HL-60/S4 treated with phorbol 12-myristate 13-acetate at 8.2 ng/mL for 4 days and 3 days (cell line): ENCODE data around the gene NLRC3.

Source experiments
- in situ Hi-C: fragments of 300-500 bp; cut with MboI; formaldehyde crosslinking; loops from 2 replicates; pipeline ENCODE4 v1.15.0; 2022; ENCODE audit warnings: low sequenced_read_pairs

NLRC3 gene

DNA sequence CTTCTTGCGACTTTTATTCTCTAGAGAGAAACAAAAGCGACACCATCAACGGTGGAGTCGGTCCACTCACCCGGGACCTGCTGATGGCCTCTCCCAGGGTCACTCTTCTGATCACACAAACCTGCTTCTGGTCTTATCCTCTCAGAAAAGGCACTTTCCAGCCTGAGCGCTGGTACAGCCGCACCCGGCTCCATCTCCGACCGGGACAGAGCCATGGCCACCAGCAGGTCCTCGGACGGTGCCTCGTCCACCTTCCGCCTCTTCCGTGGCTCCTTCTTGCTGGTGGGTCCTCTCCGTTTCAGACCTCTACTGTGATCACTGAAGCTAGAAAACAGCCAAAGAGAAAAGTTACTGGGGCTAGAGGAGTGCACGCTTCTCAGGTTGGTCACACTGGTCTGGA lies 20.5 kb upstream of the NLRC3 start:
- in situ Hi-C loops: no loop called here

DNA sequence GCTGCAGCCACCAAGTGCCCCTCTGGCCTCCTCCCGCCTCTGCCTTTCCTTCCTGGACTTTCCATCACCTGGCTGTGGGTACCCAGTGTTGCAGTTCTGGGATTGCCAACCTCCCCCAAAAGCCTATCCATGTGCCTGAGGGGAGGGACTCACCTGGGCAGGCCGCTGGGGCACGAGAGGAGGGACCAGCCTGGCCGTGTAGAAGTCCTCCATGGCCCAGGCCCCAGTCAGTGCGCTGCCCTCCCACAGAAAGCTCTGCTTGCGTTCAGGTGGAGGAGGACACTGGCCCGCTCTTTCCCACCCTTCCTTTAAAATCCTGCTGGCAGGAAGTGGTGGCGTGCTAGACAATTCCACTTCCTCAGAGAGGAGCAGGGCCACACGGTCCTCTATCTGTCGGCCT lies 20.0 kb upstream of the NLRC3 start:
- in situ Hi-C loops: no loop called here

DNA sequence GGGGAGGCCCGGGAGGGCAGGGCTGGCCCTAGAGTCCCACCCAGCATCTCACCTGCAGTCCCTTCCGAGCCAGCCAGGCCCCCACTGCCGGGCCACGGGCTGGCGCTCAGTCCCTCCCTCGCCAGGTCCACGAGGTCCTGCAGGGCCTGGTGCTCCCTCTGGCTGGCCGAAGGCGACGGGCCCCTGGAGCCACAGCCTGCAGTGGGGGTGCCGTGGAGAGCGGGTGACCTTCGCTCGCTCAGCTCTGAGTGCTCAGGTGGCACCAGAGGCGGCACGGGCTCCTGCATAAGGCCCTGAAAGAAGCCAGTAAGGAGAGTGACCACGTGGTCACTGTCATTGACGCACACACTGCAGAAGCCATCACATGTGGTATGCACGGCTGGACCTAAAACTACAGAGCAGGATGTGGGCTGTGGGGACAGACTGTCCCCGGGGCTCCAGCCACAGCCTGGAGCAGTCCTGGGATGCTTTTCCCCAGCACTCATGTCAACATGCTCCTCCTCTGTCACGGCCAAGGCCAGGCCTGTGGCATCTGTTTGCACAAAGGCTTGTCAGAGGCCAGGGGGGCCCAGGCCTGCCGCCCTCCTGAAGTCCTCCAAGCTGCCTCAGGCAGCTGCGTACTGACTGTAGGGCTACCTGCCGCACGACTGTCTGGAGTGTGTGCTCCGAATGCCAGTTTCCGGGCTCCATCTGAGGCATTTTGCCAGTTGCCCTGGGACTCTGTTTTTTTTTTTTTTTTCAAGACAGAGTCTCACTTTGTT lies 19.1 kb upstream of the NLRC3 start:
- in situ Hi-C loops: no loop called here

DNA sequence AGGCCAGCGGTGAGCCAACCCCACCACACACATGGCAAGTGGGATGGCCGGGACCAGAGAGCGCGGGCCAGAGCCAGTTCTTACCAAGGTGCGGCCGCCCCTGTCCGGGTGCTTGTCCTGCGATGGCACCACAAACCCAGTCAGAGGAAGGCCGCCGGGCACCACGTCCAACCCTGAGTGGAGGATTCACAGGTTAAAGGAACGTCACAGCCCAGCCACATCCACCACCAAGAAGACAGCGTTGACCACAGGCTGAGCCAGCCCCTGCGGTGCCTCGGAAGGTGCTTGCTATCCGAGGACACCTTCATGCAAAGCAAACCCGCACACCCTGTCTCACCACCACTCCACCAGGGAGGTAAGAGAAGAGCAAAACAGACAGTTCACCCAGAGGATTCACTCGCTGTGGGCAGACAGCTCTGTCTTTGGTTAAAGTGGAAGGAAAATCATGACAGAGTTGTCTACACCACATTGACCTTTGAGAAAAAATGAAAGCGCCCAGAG lies 18.4 kb upstream of the NLRC3 start:
- in situ Hi-C loops: no loop called here

DNA sequence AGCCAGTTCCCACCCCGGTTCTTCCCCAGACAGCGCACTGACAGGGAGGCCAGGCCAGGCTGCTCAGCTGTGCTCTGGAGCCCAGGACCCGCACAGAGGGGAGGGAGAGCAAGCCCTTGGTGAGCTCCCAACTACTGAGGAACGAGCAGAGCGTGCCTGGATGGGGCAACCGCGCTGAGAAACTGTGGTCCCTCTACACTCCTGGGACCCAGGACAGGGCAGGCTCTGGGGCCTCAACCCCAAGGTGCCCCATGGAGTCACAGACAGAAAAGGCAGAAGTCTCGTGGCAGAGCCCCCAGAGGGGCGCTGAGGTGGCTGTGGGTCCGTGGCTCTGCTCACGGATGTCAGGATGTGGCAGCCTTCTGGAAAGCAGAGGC lies 17.9 kb upstream of the NLRC3 start:
- in situ Hi-C loops: no loop called here

DNA sequence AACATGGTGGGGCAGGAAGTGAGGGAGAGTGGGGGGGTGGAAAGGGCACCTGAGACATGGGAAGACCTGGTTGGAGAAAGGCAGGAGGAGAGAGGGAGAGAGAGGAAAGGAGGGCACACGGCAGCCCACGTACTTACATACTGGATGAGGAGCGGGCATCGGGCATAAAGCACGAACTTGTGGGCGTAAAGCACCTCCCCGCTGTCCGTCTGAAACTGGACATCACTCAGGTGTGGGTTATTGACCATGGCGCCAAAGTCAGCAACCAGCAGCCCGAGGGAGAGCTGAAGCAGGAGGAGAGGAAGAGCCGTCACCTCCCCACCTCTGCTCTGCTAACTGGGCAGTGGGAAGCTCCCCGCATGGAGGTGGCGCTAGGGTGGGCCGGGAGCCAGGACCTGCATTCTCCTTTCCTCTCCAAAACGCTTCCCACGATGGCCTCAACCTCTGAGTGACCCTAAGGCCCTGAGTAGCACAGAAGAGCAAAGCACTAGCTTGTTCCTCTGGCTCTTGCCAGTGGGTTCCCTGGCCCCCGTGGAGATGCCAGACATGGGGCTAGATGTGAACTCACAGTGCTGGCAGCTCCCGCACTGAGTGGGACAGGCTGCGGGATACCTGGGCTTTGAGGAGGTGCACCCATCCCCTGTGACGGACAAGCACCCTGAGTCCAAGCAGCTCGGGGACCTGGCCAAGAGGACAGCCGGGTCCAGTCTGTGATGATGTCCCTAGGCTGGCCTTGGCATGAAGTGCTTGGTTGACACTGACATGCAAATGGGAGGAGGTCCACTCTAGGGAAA lies 17.3 kb upstream of the NLRC3 start:
- in situ Hi-C loops: no loop called here

DNA sequence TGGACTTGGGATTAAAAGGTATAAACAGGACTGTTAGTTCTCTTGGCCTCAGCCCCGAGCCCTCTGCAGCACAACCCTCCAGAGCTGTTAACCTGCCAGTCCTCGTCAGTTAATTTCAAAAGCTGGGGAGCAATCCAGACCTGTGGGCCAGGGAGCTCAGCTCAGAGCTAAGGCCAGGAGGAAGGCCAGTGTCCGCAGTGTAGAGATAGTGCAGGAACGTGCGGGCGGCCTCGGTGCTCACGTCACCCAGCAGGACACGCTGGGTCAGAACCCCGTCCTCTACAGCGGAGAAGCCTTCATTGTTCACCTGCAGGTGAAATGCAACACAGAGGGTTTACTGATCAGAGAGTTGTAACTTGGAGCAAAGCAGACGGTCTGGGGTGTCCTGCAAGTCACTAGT lies 15.4 kb upstream of the NLRC3 start:
- in situ Hi-C loops: no loop called here

DNA sequence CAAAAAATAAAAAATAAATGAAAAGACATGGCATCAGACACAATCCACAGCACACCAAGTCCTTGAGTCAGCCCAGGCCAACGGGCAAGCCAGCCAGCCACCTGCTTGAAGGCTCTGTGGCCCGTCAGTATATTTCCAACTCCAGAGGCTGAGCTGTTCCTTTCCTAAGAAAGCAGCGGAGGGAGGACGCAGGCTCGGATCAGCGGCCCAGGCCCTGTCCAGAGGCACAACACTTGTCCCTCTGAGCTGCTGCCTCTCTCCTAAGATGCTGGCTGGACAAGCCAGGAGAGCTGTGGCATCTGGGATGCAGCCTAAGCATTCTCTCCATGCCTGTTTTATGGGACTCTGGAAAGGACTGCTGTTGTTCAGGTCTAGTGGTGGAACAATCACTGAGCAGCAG lies 14.8 kb upstream of the NLRC3 start:
- in situ Hi-C loops: no loop called here

DNA sequence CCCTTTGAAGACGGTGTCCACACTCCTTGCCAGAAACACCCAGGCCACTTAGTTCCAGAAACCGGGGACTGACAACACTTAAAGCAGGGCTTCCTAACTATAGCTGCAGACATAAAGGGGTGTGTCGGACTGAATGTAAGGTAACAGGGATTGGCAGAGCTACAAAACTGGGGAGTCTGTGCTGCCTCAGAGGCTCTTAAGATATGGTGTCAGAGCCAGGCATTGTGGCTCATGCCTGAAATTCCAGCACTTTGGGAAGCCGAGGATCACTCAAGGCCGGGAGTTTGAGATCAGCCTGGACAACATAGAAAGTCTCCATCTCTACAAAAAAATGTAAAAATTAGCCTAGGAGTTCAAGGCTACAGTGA lies 14.2 kb upstream of the NLRC3 start:
- in situ Hi-C loops: no loop called here

DNA sequence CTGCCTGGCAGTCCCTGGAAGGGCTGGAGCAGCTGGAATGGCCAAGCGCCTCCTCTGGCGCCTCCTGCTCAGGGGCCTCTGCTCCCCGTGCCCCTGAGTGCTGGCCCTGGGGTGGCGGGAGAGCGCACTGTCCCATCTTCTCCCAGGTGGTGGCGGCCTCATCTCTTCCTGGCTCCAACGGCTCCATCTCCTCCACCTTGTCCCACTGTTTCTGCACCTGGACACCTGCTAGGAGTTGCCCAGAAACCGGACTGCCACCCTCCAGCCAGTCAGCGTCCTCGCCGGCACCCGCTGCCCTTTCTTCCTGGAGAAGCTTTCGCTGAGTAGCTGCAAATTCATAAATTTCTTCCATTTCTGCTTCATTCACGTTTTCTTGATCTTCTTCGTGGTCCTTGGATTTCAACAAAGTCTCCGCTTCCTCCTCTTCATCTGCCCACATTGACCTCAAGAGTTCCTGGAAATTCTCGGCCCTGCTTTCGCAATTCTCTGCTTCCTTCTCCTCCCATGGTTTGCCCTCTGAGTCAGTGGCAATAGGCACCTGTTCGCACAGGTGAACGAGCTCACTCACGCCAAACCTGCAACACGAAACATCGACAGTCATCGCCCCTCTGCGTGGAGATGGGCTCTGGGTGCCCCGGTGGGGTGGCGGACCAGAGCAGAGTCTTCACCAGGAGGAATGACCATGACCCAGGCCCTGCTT lies 13.7 kb upstream of the NLRC3 start:
- in situ Hi-C loops: no loop called here

DNA sequence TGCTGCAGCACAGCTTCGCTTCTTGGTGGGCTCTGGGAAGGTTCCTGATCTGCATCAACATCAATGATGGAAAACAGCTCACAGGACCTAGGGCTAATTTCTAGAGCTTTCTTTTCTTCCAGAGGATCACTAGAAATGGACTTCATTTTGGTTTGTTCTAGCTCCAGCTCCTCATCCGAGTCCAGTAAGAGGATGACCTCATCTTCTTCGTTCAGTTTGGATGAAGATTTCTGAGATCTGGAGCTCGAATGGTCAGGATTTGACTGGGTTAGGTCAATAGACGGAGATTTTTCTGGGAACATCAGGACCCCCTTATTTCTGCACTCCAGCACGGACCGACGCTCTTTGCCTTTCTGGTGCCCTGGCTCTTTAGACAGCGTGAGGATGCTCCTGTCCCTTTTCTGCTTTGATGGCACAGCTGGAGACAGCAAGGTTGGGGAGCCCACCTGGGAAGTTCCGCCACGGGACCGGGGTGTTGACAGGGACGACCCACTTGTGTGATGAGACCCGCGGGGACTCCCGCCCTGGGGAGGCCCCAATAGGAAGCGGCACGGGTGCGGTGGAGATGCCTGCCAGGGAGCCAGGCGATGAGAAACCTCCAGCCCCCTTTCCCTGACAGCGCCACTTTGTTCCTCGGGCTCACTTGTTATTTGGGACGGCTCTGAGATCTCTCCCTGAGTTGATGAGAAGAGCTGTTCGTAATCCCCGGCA lies 12.9 kb upstream of the NLRC3 start:
- in situ Hi-C loops: no loop called here

DNA sequence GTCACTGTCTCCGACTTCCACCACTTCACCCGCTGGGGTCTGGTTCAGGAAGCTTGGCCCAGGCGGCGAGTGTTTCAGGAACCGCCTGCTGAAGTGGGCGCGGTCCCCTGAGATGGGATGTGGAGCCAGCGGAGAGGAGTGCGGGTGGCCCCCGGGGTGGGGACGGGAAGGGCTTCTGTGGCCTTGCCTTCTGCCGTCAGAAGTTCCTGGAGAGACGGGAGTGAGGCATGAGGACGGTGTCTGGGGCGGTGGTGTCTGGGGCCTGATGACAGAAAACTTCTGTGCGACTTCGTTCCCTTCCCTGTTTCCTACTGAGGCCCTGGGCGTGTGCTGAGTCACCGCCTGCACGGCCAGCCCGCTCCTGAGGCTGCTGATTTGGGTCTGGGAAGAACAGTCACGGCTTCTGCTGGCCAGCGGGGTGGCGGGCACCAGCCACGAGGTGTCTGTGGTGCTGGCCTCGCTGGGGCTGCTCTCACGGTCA lies 12.3 kb upstream of the NLRC3 start:
- in situ Hi-C loops: no loop called here

DNA sequence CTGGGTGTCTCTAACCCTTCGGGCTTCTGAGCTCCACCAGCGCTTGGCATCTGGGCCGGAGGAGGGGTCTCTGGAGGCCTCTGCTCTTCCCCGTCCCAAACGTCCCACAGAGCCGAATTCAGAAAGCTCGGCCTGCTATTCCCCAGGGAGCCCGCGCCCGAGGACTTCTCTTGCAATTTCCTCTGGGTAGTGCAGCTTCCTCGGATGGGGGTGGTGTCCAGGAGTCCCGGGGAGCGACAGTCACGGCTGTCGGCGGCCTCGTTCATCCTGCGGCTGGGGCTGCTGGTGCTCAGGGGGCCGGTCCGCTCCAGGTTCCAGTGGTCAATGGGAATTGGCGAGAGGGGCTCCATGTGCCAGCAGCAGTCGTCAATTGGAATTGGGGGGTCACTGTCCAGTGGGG lies 11.8 kb upstream of the NLRC3 start:
- in situ Hi-C loops: no loop called here

DNA sequence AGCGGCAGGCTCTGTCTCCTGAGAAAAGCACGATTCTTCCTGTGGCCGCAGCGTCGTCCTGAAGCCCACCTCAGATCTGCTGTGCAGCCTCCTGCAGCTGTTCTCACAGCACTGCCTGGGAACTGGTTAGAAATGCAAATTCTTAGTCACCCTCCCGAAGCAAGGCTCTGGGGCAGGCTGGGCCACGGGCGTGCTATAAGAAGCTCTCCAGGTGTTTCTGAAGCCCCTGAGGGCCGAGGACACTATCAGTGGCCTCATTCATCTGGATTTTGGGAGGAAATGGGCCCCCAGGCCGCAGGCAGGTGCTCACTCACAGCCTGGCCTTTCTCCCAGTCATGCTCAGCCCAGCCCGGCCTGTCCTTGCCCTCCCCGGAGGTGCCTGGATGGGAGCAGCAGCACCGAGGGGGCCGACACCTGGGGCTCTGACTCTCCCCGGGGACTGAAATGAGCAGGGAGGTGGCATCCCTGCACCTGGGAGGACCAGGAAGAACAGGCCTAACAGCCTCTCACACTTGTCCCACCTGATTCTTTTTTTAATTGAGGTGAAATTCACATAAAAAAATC lies 10.4 kb upstream of the NLRC3 start:
- in situ Hi-C loops: no loop called here

DNA sequence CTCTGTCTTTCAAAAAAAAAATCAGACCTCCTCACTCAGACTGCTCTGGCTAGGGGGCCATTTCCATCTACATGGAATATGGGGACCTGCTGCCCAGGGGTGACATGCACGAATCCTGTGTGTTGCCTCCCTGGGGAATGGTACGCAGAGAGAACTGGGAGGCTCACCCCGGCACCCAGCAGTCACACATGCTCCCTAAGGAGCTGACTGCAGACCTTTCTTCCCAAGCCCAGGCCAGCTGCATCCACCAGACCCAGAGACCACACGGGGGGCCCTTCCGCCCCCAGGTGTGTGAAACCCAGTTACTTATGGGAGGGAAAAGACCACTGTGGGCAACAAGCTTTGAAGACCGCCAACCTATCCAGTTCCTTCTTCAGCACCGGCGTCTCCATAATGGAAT lies 7.2 kb upstream of the NLRC3 start:
- in situ Hi-C loops: no loop called here

DNA sequence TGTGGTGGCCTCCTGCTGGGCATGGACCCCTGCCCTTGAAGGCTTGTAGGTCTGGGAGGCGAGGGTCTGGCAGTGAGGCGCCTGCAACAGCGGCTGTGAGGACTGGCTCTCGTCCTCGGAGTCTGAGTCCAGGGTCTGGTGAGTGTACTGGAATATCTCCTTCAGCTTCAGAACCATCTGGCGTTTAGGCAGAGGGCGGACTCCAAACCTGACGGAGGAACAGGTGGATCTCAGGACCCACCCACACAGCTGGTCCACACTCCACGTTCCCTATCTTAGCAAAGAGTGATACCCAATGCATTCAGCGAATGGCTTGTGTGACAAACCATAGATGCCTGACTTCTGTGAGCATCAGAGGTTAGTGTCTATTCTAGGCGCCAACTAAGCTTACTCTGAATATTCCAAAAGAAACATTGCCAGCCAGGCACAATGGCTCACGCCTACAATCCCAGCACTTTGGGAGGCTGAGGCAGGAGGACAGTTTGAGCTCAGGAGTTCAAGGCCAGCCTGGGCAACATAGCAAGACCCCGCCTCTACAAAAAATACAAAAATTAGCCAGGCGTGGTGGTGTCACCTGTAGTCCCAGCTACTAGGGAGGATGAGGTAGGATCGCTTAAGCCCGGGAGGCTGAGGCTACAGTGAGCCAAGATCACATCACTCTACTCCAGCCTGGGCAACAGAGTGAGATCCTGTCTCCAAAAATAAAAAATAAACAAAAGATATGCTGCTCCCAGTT lies 6.3 kb upstream of the NLRC3 start:
- in situ Hi-C loops: no loop called here

DNA sequence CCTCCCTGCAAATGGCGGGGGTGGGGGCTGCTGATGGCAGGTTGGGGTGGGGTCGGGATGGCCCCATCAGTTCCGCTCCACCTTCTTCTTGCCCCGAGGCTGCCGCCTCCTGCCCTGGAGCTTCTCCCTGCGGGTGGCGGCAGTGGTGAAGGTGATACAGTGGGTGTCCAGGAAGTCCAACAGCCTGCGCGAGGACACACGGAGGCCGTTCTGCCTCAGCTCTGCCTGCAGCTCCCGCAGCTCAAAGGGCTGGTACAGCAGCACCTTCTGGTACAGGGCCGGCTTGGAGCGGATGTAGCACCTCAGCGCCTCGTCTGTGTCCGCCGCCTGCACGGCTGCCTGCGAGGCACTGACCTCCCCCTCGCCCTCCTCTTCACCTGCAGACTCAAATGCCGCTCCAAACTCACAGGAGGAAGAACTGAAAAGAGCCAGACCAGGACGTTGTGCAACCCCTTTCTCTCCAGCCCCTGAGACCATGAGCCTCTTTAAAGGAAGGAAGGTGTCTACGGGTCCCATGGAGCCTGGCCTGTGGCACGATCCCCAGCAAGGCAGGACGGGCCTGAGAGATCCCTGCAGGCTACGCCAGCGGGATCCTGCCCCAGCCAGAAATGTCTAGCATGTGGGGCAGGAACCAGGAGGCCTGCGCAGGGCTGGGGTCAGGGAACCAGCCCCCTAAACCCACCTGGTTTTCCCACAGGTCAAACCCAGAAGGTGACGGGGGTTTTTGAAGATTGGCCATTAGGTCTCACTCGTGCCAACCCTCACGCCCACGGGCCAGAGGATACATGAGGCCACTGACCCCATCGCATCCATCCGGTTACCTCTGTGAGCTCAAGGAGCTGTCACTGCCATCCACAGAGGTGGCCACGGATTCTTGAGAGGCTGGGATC lies 5.3 kb upstream of the NLRC3 start:
- in situ Hi-C loops: no loop called here

DNA sequence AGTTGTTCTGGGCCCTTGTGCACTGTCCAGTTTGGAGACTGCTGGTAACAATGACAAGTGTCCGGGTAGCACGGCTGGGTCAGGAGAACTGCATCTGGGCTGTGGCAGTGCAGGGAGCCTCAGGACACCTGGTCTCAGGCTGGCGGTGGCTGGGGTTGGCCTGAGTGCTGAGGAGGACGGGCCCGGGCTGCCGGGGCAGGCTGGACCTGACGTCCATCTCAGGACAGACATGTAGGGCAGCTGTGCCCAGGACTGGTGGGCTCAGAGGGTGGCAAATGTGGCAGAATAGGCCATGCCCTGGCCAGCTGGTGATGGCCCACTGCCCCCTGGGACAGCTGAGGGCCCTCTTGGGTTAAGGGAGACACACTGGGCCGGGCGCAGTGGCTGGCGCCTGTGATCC lies 4.2 kb upstream of the NLRC3 start:
- in situ Hi-C loops: no loop called here

DNA sequence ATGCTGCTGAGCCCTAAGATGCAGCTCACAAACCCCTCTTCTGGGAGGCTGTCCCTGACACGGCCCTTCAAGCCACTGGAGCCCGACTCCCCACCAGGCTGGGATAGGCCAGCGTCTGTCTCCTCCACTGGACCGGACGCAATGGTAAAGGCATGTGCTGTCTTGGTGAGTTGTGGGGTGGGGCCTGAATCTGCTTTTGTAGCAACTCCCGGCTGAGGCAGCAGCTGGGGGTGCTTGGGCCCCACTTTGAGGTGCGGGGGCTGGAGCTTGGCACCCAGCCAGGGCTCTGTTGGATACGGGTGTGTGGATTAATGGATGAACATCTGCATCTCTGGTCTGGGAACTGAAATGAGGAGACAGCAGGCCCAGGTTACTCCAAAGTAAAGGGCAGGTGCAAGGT lies 3.5 kb upstream of the NLRC3 start:
- in situ Hi-C loops: no loop called here
